OCI-LY3 (cell line): ENCODE data around the gene OXNAD1.

Experiments
- H2AFZ ChIP-seq: fragments of 200-600, 300-600 bp; shearing (Covaris generic); 2 replicates; pipeline ENCODE4 v1.6.0; 2014; ENCODE audit warnings: antibody characterized with exemption, low read depth, low read length
- H3K27ac ChIP-seq: fragments of 200-600, 300-600 bp; sonication (generic); 2 replicates; pipeline ENCODE4 v1.5.1; 2014; ENCODE audit warnings: mild to moderate bottlenecking, low read length, moderate library complexity, mixed read lengths
- H3K27me3 ChIP-seq: fragments of 200-600, 300-600 bp; sonication (generic); 2 replicates; pipeline ENCODE4 v1.6.1; 2014; ENCODE audit warnings: low read depth, low read length, mixed read lengths
- H3K36me3 ChIP-seq: fragments of 200-600, 300-600 bp; sonication (generic); replicated peaks from 2 replicates; pipeline ENCODE3; 2014; ENCODE audit warnings: low read depth, low read length, mixed read lengths
- H3K4me1 ChIP-seq: fragments of 300-600, 200-600 bp; sonication (generic); 2 replicates; pipeline ENCODE4 v1.6.1; 2014; ENCODE audit warnings: low read length, mixed read lengths
- H3K4me2 ChIP-seq: fragments of 200-600, 300-600 bp; sonication (generic); 2 replicates; pipeline ENCODE4 v1.6.1; 2014; ENCODE audit warnings: low read length, mixed read lengths
- H3K4me3 ChIP-seq: fragments of 300-600, 200-600 bp; sonication (generic); 2 replicates; pipeline ENCODE4 v1.5.1; 2014; ENCODE audit warnings: antibody characterized with exemption, mild to moderate bottlenecking, low read length, moderate library complexity
- H3K79me2 ChIP-seq: fragments of 300-600, 200-600 bp; shearing (Covaris generic); 2 replicates; pipeline ENCODE4 v1.6.1; 2014; ENCODE audit warnings: mild to moderate bottlenecking, low read length, mixed read lengths
- H3K9ac ChIP-seq: fragments of 300-600, 200-600 bp; shearing (Covaris generic); 2 replicates; pipeline ENCODE4 v1.6.0; 2014; ENCODE audit warnings: mild to moderate bottlenecking, low read length, moderate library complexity
- H3K9me3 ChIP-seq: fragments of 200-600, 300-600 bp; shearing (Covaris generic); 2 replicates; pipeline ENCODE4 v1.6.1; 2014; ENCODE audit warnings: low read length, mixed read lengths; ENCODE audit not compliant: insufficient read depth
- H4K20me1 ChIP-seq: fragments of 200-600, 300-600 bp; sonication (generic); 2 replicates; pipeline ENCODE4 v1.6.1; 2016; ENCODE audit warnings: low read length, mixed read lengths; ENCODE audit not compliant: insufficient read depth
- CTCF ChIP-seq: fragments of 200-600, 300-600 bp; sonication (generic); IDR thresholded peaks from 2 replicates; pipeline ENCODE4 v1.5.1; 2014; ENCODE audit warnings: antibody characterized with exemption, low read length, low read depth
- EZH2phosphoT487 ChIP-seq: fragments of 200-600 bp; shearing (Covaris generic); IDR thresholded peaks from 2 replicates; pipeline ENCODE4 v1.6.1; 2018; ENCODE audit warnings: antibody characterized with exemption, mixed run types, low read depth

Gene OXNAD1

GRCh38 chr3:16313886-16314645 lies 49.1 kb downstream of the OXNAD1 start:
- no peak overlapping the region for H3K9ac ChIP-seq
- H3K4me1 ChIP-seq = peaks cover 46% of the 10 kb centered on the region
- TF ChIP-seq EZH2phosphoT487 (no peak), CTCF (no peak)

GRCh38 chr3:16315623-16316022 lies 50.6 kb downstream of the OXNAD1 start:
- Histone ChIP-seq H3K79me2 (peaks cover 20% of the 10 kb centered on the region), H3K27ac (no peak overlapping the region), H3K9me3 (no peaks in the 10 kb centered on the region), H3K4me2 (no peak overlapping the region), H3K36me3 (peaks cover 85% of the 10 kb centered on the region), H4K20me1 (peaks cover 54% of the 10 kb centered on the region), H2AFZ (no peak overlapping the region), H3K9ac (no peak overlapping the region), H3K4me3 (no peak overlapping the region), H3K27me3 (no peaks in the 10 kb centered on the region), H3K4me1 (peaks cover 41% of the 10 kb centered on the region)
- no peak for TF ChIP-seq EZH2phosphoT487
- no peak for TF ChIP-seq CTCF

More at GRCh38 chr3:16313886-16314645, 49.1 kb downstream of the OXNAD1 start:
- Histone ChIP-seq H3K4me2 (no peak overlapping the region), H2AFZ (no peak overlapping the region), H3K27me3 (no peaks in the 10 kb centered on the region), H4K20me1 (peaks cover 50% of the 10 kb centered on the region), H3K9me3 (no peaks in the 10 kb centered on the region), H3K36me3 (peaks cover 72% of the 10 kb centered on the region), H3K79me2 (peaks cover 13% of the 10 kb centered on the region), H3K4me3 (no peak overlapping the region), H3K27ac (no peak overlapping the region)

- Histone ChIP-seq H3K9ac (no peak overlapping the region), H3K4me1 (peaks cover 36% of the 10 kb centered on the region), H3K27ac (no peak overlapping the region), H3K4me2 (no peak overlapping the region), H3K4me3 (no peak overlapping the region), H4K20me1 (peaks cover 54% of the 10 kb centered on the region), H3K36me3 (peaks cover 86% of the 10 kb centered on the region), H3K27me3 (no peaks in the 10 kb centered on the region), H3K79me2 (peaks cover 20% of the 10 kb centered on the region), H3K9me3 (no peaks in the 10 kb centered on the region), H2AFZ (no peak overlapping the region)
- TF ChIP-seq CTCF (no peak), EZH2phosphoT487 (no peak)
Observed at GRCh38 chr3:16316396-16316795, 51.4 kb downstream of the OXNAD1 start.

- no peak overlapping the region for H3K9ac ChIP-seq
- no peak overlapping the region for H3K4me2 ChIP-seq
- peaks cover 48% of the 10 kb centered on the region for H4K20me1 ChIP-seq
- TF ChIP-seq CTCF (no peak), EZH2phosphoT487 (no peak)
- H3K36me3 ChIP-seq = peaks cover 87% of the 10 kb centered on the region
- no peak overlapping the region for H3K4me3 ChIP-seq
- H3K27me3 ChIP-seq = no peaks in the 10 kb centered on the region
- no peak overlapping the region for H2AFZ ChIP-seq
- no peak overlapping the region for H3K27ac ChIP-seq
- H3K4me1 ChIP-seq = peaks cover 30% of the 10 kb centered on the region
- H3K9me3 ChIP-seq = no peaks in the 10 kb centered on the region
- peaks cover 20% of the 10 kb centered on the region for H3K79me2 ChIP-seq
Observed at GRCh38 chr3:16316847-16317560, 52.0 kb downstream of the OXNAD1 start.
